ENCODE results near the gene ASF1B. TPM values are rescaled to one million over a fixed set of nuclear protein-coding genes. Genes with fewer than 3 reads are reported as not detected.

The ASF1B gene
- total RNA-seq, 1 experiment from 2014 or later = 67.4 TPM

- ChIA-PET CTCF (no interaction called here), POLR2A (ENCODE audit: unreplicated experiment) (no interaction called here)
- TF ChIP-seq, protein P1, sequence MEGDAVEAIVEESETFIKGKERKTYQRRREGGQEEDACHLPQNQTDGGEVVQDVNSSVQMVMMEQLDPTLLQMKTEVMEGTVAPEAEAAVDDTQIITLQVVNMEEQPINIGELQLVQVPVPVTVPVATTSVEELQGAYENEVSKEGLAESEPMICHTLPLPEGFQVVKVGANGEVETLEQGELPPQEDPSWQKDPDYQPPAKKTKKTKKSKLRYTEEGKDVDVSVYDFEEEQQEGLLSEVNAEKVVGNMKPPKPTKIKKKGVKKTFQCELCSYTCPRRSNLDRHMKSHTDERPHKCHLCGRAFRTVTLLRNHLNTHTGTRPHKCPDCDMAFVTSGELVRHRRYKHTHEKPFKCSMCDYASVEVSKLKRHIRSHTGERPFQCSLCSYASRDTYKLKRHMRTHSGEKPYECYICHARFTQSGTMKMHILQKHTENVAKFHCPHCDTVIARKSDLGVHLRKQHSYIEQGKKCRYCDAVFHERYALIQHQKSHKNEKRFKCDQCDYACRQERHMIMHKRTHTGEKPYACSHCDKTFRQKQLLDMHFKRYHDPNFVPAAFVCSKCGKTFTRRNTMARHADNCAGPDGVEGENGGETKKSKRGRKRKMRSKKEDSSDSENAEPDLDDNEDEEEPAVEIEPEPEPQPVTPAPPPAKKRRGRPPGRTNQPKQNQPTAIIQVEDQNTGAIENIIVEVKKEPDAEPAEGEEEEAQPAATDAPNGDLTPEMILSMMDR (conservative IDR thresholded peaks at IDR 0.05) = no peak
- no peak for TF ChIP-seq EZH2 (IDR thresholded peaks at IDR 0.05; ENCODE audit: low read depth)
- H3K27ac ChIP-seq = no peak overlapping the region
- no peak overlapping the region for H2AFZ ChIP-seq
- no peak overlapping the region for H3K4me2 ChIP-seq
- no peaks in the 10 kb centered on the region for H3K27me3 ChIP-seq (ENCODE audit: insufficient read depth, low read depth)
- peaks cover 25% of the 10 kb centered on the region; the same call in 1 of the 2 replicates for H3F3A ChIP-seq (ENCODE audit: insufficient read depth, low read depth)
- DNase-seq = no peak
- no peaks in the 10 kb centered on the region for H3K79me2 ChIP-seq (ENCODE audit: low read depth)
- no peaks in the 10 kb centered on the region for H4K20me1 ChIP-seq (ENCODE audit: insufficient read depth)
- peaks cover 8% of the 10 kb centered on the region; the same call in 1 of the 2 replicates for H3K9me3 ChIP-seq (ENCODE audit: insufficient read depth, low read depth)
- H3K36me3 ChIP-seq (ENCODE audit: low read depth) = peaks cover 4% of the 10 kb centered on the region; the same call in 1 of the 2 replicates
- H3K9me2 ChIP-seq (ENCODE audit: insufficient read depth) = no peaks in the 10 kb centered on the region
- no peak overlapping the region for H3K4me3 ChIP-seq
- no TSS peak for BruUV-seq (replicated peaks)
- intact Hi-C loops (cut with micrococcal nuclease; ENCODE audit: unreplicated experiment) = no loop called here
- H3K4me1 ChIP-seq (replicated peaks; ENCODE audit: insufficient read depth) = peaks cover 8% of the 10 kb centered on the region
These were observed 41.5 kb downstream of the ASF1B start for GRCh38 chr19:14094854-14095253.

- Histone ChIP-seq H3K4me3 (no peak overlapping the region), H3K9me3 (ENCODE audit: insufficient read depth, low read depth) (peaks cover 8% of the 10 kb centered on the region; the same call in 1 of the 2 replicates), H3K36me3 (ENCODE audit: low read depth) (peaks cover 4% of the 10 kb centered on the region; the same call in 1 of the 2 replicates), H3K4me1 (replicated peaks; ENCODE audit: insufficient read depth) (peaks cover 8% of the 10 kb centered on the region), H3K27ac (no peak overlapping the region), H3K27me3 (ENCODE audit: insufficient read depth, low read depth) (no peaks in the 10 kb centered on the region), H3K79me2 (ENCODE audit: low read depth) (peaks cover 6% of the 10 kb centered on the region; the same call in 1 of the 2 replicates), H4K20me1 (ENCODE audit: insufficient read depth) (no peaks in the 10 kb centered on the region), H2AFZ (no peak overlapping the region), H3F3A (ENCODE audit: insufficient read depth, low read depth) (peaks cover 27% of the 10 kb centered on the region; the same call in 1 of the 2 replicates), H3K4me2 (no peak overlapping the region), H3K9me2 (ENCODE audit: insufficient read depth) (no peaks in the 10 kb centered on the region)
- ChIA-PET CTCF (interaction anchor here (0.5 to 0.6 kb wide), 2 partner anchors 239 to 412 kb away, joined by 9 to 20 read pairs; no protein-coding TSS in a partner anchor), POLR2A (ENCODE audit: unreplicated experiment) (no interaction called here)
- DNase-seq = no peak
- intact Hi-C loops (cut with micrococcal nuclease; ENCODE audit: unreplicated experiment) = no loop called here
- TF ChIP-seq, protein P1 (conservative IDR thresholded peaks at IDR 0.05) = no peak
- TF ChIP-seq EZH2 (IDR thresholded peaks at IDR 0.05; ENCODE audit: low read depth) = no peak
- BruUV-seq (replicated peaks) = no TSS peak
These were observed 43.1 kb downstream of the ASF1B start for GRCh38 chr19:14093117-14093823.

DNA sequence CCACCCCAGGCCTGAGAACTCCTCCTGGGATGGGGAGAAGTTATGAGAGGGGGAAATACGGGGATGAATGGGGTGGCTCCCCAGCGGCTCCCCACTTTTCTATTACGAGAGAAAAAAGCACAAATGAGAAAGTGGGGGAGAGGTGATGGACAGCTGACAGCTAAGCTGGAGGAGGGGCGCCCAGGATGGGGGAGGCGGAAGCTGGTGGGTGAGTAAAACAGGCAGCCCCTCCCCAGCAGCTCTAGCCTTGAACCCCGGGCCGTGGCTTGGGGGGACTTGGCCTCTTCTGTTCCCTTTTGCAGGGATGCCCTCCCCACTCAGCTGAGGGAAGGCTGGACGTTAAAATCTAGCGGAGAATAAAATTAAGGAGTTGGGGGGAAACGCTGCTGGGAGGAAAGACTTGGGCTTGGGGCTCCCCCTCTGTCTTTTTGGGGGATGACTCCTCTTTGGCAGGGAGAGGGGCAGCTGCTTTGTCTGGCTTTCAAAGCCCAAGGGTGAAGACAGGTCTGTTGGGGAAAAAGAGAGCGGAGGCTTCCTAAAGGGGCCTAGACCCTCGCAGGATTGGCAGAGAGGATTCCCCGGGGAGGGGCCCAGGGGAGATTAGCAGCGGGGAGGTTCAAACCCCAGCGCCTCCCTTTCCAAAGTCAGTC lies 44.5 kb downstream of the ASF1B start:
- TF ChIP-seq EZH2 (IDR thresholded peaks at IDR 0.05; ENCODE audit: low read depth) = no peak
- TF ChIP-seq, protein P1 (conservative IDR thresholded peaks at IDR 0.05) = peak; percentile 8; the same call in 1 of the 2 replicates
- Histone ChIP-seq H3K9me3 (ENCODE audit: insufficient read depth, low read depth) (peaks cover 8% of the 10 kb centered on the region; the same call in 1 of the 2 replicates), H4K20me1 (ENCODE audit: insufficient read depth) (no peaks in the 10 kb centered on the region), H3K4me2 (peak overlapping the region; percentile 86), H2AFZ (peak overlapping the region; percentile 97), H3K27me3 (ENCODE audit: insufficient read depth, low read depth) (no peaks in the 10 kb centered on the region), H3K36me3 (ENCODE audit: low read depth) (no peaks in the 10 kb centered on the region; the same call in 1 of the 2 replicates), H3K79me2 (ENCODE audit: low read depth) (peaks cover 6% of the 10 kb centered on the region; the same call in 1 of the 2 replicates), H3K27ac (no peak overlapping the region), H3K4me1 (replicated peaks; ENCODE audit: insufficient read depth) (peaks cover 8% of the 10 kb centered on the region), H3F3A (ENCODE audit: insufficient read depth, low read depth) (peaks cover 34% of the 10 kb centered on the region), H3K4me3 (peak overlapping the region; percentile 98), H3K9me2 (ENCODE audit: insufficient read depth) (no peaks in the 10 kb centered on the region)
- DNase-seq = no peak
- BruUV-seq (replicated peaks) = TSS peak; percentile 38
- CTCF ChIA-PET = no interaction called here
- POLR2A ChIA-PET (ENCODE audit: unreplicated experiment) = no interaction called here
- intact Hi-C loops (cut with micrococcal nuclease; ENCODE audit: unreplicated experiment) = loop anchor here (2.0 kb wide), 1 partner anchor 25 kb away; the partner anchor contains the start of gene PRKACA
